Mesothelial cell of epicardium (in vitro differentiated cells): ENCODE data around the gene C2orf78. TPM values are rescaled to one million over a fixed set of nuclear protein-coding genes. Genes with fewer than 3 reads are reported as not detected.
A peak's percentile ranks its signal among the peaks of the same experiment; 100 is the strongest.
"Not testable (repeated sequence)": the region's sequence is repeated elsewhere in the genome, so short reads cannot be mapped to it uniquely, and the experiment has no call there.

Source experiments
- DNase-seq, 2 experiments: peaks; one replicate each; pipeline ENCODE4 v3.0.0; 2021; ENCODE audit warnings: low spot score in 2 of 2; ENCODE audit not compliant: unreplicated experiment in 2 of 2
- H3K27ac Mint-ChIP-seq: 2 replicates; pipeline ENCODE4 v1.8.0; 2021; ENCODE audit warnings: mixed read lengths
- H3K27me3 Mint-ChIP-seq: 2 replicates; pipeline ENCODE4 v1.8.0; 2021; ENCODE audit warnings: low read depth, mixed read lengths
- H3K36me3 Mint-ChIP-seq: 2 replicates; pipeline ENCODE4 v1.8.0; 2021; ENCODE audit warnings: mixed read lengths
- H3K4me1 Mint-ChIP-seq: 2 replicates; pipeline ENCODE4 v1.8.0; 2021; ENCODE audit warnings: mixed read lengths
- H3K4me3 Mint-ChIP-seq: 2 replicates; pipeline ENCODE4 v1.8.0; 2021; ENCODE audit warnings: mild to moderate bottlenecking, moderate library complexity, mixed read lengths
- H3K9me3 Mint-ChIP-seq: 2 replicates; pipeline ENCODE4 v1.8.0; 2021; ENCODE audit warnings: mixed read lengths
- total RNA-seq: library from RNA; stranded (reverse); gene quantifications from 3 replicates; pipeline ENCODE4 v1.2.1, GENCODE V29; 2021
- TF ChIP-seq, protein P1 (sequence below): fragments of 200-600 bp; sonication (generic); IDR thresholded peaks from one replicate; pipeline ENCODE4 v1.5.0; 2021; ENCODE audit warnings: antibody characterized with exemption; ENCODE audit not compliant: unreplicated experiment

The C2orf78 gene
- total RNA-seq, 1 donor from 2014 or later: not detected

GRCh38 chr2:73776381-73776780 lies 7.6 kb upstream of the C2orf78 start:
- no peak for DNase-seq

DNA sequence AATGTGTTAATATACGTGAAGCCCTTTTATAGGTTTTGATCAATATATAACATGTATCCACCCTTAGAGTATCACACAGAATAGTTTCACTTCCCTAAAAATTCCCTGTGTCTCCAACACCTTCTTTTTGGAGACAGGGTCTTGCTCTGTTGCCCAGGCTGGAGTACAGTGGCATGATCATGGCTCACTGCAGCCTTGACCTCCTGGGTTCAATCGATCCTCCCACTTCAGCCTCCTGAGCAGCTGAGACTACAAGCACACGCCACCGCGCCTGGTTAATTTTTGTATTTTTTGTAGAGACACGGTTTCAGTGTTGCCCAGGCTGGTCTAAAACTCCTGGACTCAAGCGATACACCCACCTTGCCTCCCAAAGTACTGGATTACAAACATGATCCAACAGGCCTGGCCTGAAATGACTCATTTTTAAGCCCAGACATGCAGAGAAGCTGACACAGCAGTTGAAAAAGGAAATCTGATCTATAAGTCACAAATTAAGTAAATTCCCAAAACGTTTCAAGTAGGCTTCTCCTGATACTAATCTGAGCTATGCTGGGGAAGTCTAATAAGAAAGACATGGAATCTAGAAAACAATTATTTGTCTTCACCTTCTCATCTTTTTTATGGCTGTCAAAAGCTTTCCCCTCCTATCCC lies 7.0 kb upstream of the C2orf78 start:
- no peak for DNase-seq
- H3K27ac Mint-ChIP-seq: peak overlapping the region; percentile 34
- H3K27me3 Mint-ChIP-seq: no peaks in the 10 kb centered on the region
- TF ChIP-seq, protein P1, sequence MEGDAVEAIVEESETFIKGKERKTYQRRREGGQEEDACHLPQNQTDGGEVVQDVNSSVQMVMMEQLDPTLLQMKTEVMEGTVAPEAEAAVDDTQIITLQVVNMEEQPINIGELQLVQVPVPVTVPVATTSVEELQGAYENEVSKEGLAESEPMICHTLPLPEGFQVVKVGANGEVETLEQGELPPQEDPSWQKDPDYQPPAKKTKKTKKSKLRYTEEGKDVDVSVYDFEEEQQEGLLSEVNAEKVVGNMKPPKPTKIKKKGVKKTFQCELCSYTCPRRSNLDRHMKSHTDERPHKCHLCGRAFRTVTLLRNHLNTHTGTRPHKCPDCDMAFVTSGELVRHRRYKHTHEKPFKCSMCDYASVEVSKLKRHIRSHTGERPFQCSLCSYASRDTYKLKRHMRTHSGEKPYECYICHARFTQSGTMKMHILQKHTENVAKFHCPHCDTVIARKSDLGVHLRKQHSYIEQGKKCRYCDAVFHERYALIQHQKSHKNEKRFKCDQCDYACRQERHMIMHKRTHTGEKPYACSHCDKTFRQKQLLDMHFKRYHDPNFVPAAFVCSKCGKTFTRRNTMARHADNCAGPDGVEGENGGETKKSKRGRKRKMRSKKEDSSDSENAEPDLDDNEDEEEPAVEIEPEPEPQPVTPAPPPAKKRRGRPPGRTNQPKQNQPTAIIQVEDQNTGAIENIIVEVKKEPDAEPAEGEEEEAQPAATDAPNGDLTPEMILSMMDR: no peak
- no peaks in the 10 kb centered on the region for H3K9me3 Mint-ChIP-seq
- peaks cover 11% of the 10 kb centered on the region for H3K4me1 Mint-ChIP-seq
- H3K36me3 Mint-ChIP-seq: peaks cover 29% of the 10 kb centered on the region
- H3K4me3 Mint-ChIP-seq: no peak overlapping the region

More at GRCh38 chr2:73776381-73776780, 7.6 kb upstream of the C2orf78 start:
- H3K4me1 Mint-ChIP-seq: peaks cover 11% of the 10 kb centered on the region
- H3K9me3 Mint-ChIP-seq: no peaks in the 10 kb centered on the region
- no peak overlapping the region for H3K4me3 Mint-ChIP-seq
- no peaks in the 10 kb centered on the region for H3K27me3 Mint-ChIP-seq
- H3K27ac Mint-ChIP-seq: no peak overlapping the region
- H3K36me3 Mint-ChIP-seq: peaks cover 30% of the 10 kb centered on the region
- TF ChIP-seq, protein P1: no peak

- peaks cover 21% of the 10 kb centered on the region for H3K36me3 Mint-ChIP-seq
- peak overlapping the region; percentile 98 for H3K4me3 Mint-ChIP-seq
Observed at GRCh38 chr2:73778867-73779466, 5.0 kb upstream of the C2orf78 start.

DNA sequence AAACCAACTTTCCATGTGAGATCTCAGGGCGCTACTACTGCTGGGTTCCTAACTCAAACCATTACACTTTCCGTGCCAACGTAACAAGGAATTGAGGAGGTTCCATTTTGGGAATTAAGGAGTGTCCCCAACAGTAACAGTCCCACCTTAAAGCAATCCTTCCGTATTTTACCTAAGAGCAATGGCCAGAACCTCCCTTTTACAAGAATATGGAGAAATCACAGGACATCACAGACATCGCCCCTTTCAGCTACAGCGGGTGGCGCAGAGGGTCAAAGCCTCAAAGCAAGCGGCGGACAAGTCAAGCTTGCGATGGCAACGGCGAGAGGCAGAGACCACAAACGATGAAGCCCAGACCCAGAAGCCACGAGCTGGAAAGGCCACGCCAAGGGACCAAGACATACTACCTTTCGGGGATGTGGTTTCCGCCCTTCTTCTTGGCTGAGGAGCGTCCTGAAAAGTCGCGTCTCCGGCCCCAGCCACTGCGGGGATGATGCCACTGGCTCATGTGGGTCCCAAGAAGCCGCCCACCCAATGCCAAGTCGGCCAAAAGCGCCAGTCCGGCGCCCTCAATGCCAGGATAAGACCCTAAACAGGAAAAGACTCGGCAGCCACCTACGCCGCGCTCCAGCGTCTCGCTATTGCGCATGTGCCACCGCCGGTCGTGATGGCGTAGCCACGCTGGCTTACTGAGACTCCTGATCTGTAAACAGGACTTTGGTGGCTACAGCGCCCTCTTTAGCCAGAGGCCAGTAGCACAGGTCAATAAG lies 4.3 kb upstream of the C2orf78 start, which contains the start of gene DUSP11:
Gene DUSP11 (minus strand): TSS at position 637 of the 770 bp plus-strand sequence. CDS start 129 bp downstream, at position 508.
- Mint-ChIP-seq H3K27ac (peak within 1 kb of the TSS; percentile 95), H3K9me3 (no peaks in the 10 kb centered on the region), H3K4me1 (peaks cover 11% of the 10 kb centered on the region), H3K4me3 (peak within 1 kb of the TSS; percentile 98), H3K27me3 (peaks cover 2% of the 10 kb centered on the region), H3K36me3 (peaks cover 14% of the 10 kb centered on the region)
- TF ChIP-seq, protein P1: peak; percentile 76
- DNase-seq: peak; percentile 83 to 95

More at GRCh38 chr2:73778867-73779466, 5.0 kb upstream of the C2orf78 start:
- H3K27ac Mint-ChIP-seq: peak overlapping the region; percentile 95
- not testable (repeated sequence) for H3K27me3 Mint-ChIP-seq, DNase-seq, H3K9me3 Mint-ChIP-seq
- H3K4me1 Mint-ChIP-seq: peaks cover 11% of the 10 kb centered on the region

DNA sequence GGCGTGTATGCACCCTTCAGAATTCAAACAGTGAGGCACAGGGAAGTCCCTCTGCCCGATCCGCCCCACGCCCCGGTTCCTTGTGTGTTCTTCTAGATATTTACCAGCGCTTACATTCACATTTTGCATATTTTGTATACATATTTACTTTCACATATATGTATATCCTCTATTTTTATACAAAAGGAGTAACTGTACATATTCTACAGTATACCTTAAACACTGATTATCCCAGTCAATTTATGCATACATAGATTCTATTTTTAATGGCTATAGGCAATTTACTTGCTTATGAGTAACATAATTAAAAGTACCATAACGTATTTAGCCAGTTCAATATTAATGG lies 3.8 kb upstream of the C2orf78 start:
- no peaks in the 10 kb centered on the region for H3K9me3 Mint-ChIP-seq
- H3K4me3 Mint-ChIP-seq: peak overlapping the region; percentile 98
- DNase-seq: no peak
- peaks cover 10% of the 10 kb centered on the region for H3K36me3 Mint-ChIP-seq
- TF ChIP-seq, protein P1: no peak
- peak overlapping the region; percentile 95 for H3K27ac Mint-ChIP-seq
- H3K4me1 Mint-ChIP-seq: peaks cover 11% of the 10 kb centered on the region
- peaks cover 2% of the 10 kb centered on the region for H3K27me3 Mint-ChIP-seq

DNA sequence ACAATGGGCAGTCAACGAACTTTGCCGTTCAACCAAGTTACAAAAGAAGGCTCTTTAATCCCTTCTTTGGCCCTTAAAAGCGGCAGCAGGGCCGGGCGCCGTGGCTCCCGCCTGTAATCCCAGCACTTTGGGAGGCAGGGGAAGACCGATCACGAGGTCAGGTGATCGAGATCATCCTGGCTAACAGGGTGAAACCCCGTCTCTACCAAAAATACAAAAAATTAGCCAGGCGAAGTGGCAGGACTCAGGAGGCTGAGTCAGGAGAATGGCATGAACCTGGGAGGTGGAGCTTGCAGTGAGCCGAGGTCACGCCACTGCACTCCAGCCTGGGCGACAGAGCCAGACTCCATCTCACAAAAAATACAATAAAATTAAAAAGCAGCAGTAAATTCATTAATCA lies 581 bp upstream of the C2orf78 start:
- not testable (repeated sequence) for H3K9me3 Mint-ChIP-seq, H3K27me3 Mint-ChIP-seq, DNase-seq, H3K36me3 Mint-ChIP-seq, H3K4me1 Mint-ChIP-seq, H3K27ac Mint-ChIP-seq, H3K4me3 Mint-ChIP-seq
